Measurements from ENCODE around the gene NKAIN1.
"Not testable (repeated sequence)": the region's sequence is repeated elsewhere in the genome, so short reads cannot be mapped to it uniquely, and the experiment has no call there.

Gene NKAIN1

GRCh38 chr1:31239653-31240241, at the start of gene NKAIN1:
NKAIN1 (minus strand) TSS chr1:31239887; CDS start chr1:31239547, 340 bp downstream.
- TF ChIP-seq CTCF (conservative IDR thresholded peaks at IDR 0.05; ENCODE audit: low read length) (no peak), EZH2phosphoT487 (IDR thresholded peaks at IDR 0.05; ENCODE audit: borderline replicate concordance) (no peak)
- Histone ChIP-seq H4K20me1 (ENCODE audit: insufficient read depth, low read length, poor library complexity, severe bottlenecking) (no peaks in the 10 kb centered on the region), H3K9me2 (replicated peaks; ENCODE audit: low read depth, low read length) (no peaks in the 10 kb centered on the region), H3K4me1 (ENCODE audit: insufficient read depth, low read length, poor library complexity, severe bottlenecking) (no peaks in the 10 kb centered on the region), H3K9ac (ENCODE audit: low read depth, low read length, poor library complexity, severe bottlenecking) (no peak within 1 kb of the TSS), H3K4me3 (ENCODE audit: low read length, poor library complexity, severe bottlenecking) (no peak within 1 kb of the TSS), H3K36me3 (ENCODE audit: insufficient read depth, low read length) (no peaks in the 10 kb centered on the region), H3F3A (ENCODE audit: low read depth) (no peaks in the 10 kb centered on the region), H3K27me3 (ENCODE audit: insufficient read depth, low read length, poor library complexity, severe bottlenecking) (no peaks in the 10 kb centered on the region), H3K4me2 (ENCODE audit: low read depth, low read length, poor library complexity, severe bottlenecking) (no peak within 1 kb of the TSS), H3K9me3 (ENCODE audit: insufficient read depth, low read depth, low read length) (no peaks in the 10 kb centered on the region), H2AFZ (ENCODE audit: low read length) (no peak within 1 kb of the TSS), H3K79me2 (ENCODE audit: insufficient read depth, low read length) (no peaks in the 10 kb centered on the region)

- no peaks in the 10 kb centered on the region for H3K9me3 ChIP-seq (ENCODE audit: insufficient read depth, low read depth, low read length)
- H3K36me3 ChIP-seq (ENCODE audit: insufficient read depth, low read length) = peaks cover 67% of the 10 kb centered on the region
- no peak overlapping the region for H3K9ac ChIP-seq (ENCODE audit: low read depth, low read length, poor library complexity, severe bottlenecking)
- no peak for TF ChIP-seq CTCF (conservative IDR thresholded peaks at IDR 0.05; ENCODE audit: low read length)
- no peak for TF ChIP-seq EZH2phosphoT487 (IDR thresholded peaks at IDR 0.05; ENCODE audit: borderline replicate concordance)
- no peak overlapping the region for H2AFZ ChIP-seq (ENCODE audit: low read length)
- no peaks in the 10 kb centered on the region for H3F3A ChIP-seq (ENCODE audit: low read depth)
- H4K20me1 ChIP-seq (ENCODE audit: insufficient read depth, low read length, poor library complexity, severe bottlenecking) = peaks cover 4% of the 10 kb centered on the region
- H3K79me2 ChIP-seq (ENCODE audit: insufficient read depth, low read length) = peaks cover 23% of the 10 kb centered on the region
- H3K9me2 ChIP-seq (replicated peaks; ENCODE audit: low read depth, low read length) = no peaks in the 10 kb centered on the region
- no peak overlapping the region for H3K4me3 ChIP-seq (ENCODE audit: low read length, poor library complexity, severe bottlenecking)
- no peak overlapping the region for H3K4me2 ChIP-seq (ENCODE audit: low read depth, low read length, poor library complexity, severe bottlenecking)
- H3K4me1 ChIP-seq (ENCODE audit: insufficient read depth, low read length, poor library complexity, severe bottlenecking) = no peaks in the 10 kb centered on the region
- H3K27me3 ChIP-seq (ENCODE audit: insufficient read depth, low read length, poor library complexity, severe bottlenecking) = no peaks in the 10 kb centered on the region
Measured at GRCh38 chr1:31289021-31289420, 49.3 kb upstream of the NKAIN1 start.

GRCh38 chr1:31287791-31288190, 48.1 kb upstream of the NKAIN1 start:
- Histone ChIP-seq H3K79me2 (ENCODE audit: insufficient read depth, low read length) (peaks cover 11% of the 10 kb centered on the region), H3K36me3 (ENCODE audit: insufficient read depth, low read length) (peaks cover 71% of the 10 kb centered on the region)
- H2AFZ ChIP-seq (ENCODE audit: low read length); H3F3A ChIP-seq (ENCODE audit: low read depth); H3K27me3 ChIP-seq (ENCODE audit: insufficient read depth, low read length, poor library complexity, severe bottlenecking); H3K9me2 ChIP-seq (replicated peaks; ENCODE audit: low read depth, low read length); H3K4me1 ChIP-seq (ENCODE audit: insufficient read depth, low read length, poor library complexity, severe bottlenecking); H3K9me3 ChIP-seq (ENCODE audit: insufficient read depth, low read depth, low read length); H3K4me3 ChIP-seq (ENCODE audit: low read length, poor library complexity, severe bottlenecking); H4K20me1 ChIP-seq (ENCODE audit: insufficient read depth, low read length, poor library complexity, severe bottlenecking); H3K9ac ChIP-seq (ENCODE audit: low read depth, low read length, poor library complexity, severe bottlenecking); H3K4me2 ChIP-seq (ENCODE audit: low read depth, low read length, poor library complexity, severe bottlenecking): not testable (repeated sequence)

- not testable (repeated sequence) for H3K27me3 ChIP-seq (ENCODE audit: insufficient read depth, low read length, poor library complexity, severe bottlenecking); H3K79me2 ChIP-seq (ENCODE audit: insufficient read depth, low read length)
- peaks cover 66% of the 10 kb centered on the region; the same call in 1 of the 2 replicates for H3K36me3 ChIP-seq (ENCODE audit: insufficient read depth, low read length)
Measured at GRCh38 chr1:31282426-31282825, 42.7 kb upstream of the NKAIN1 start.

More at GRCh38 chr1:31282426-31282825, 42.7 kb upstream of the NKAIN1 start:
- H3K4me3 ChIP-seq (ENCODE audit: low read length, poor library complexity, severe bottlenecking); H4K20me1 ChIP-seq (ENCODE audit: insufficient read depth, low read length, poor library complexity, severe bottlenecking); H3K4me1 ChIP-seq (ENCODE audit: insufficient read depth, low read length, poor library complexity, severe bottlenecking); H3K9me2 ChIP-seq (replicated peaks; ENCODE audit: low read depth, low read length); H3K9ac ChIP-seq (ENCODE audit: low read depth, low read length, poor library complexity, severe bottlenecking); H3F3A ChIP-seq (ENCODE audit: low read depth); H2AFZ ChIP-seq (ENCODE audit: low read length); H3K9me3 ChIP-seq (ENCODE audit: insufficient read depth, low read depth, low read length); H3K4me2 ChIP-seq (ENCODE audit: low read depth, low read length, poor library complexity, severe bottlenecking): not testable (repeated sequence)
